HG03280 (cell line): Measurements from ENCODE around the gene RSBN1.
"Not testable (repeated sequence)": the region's sequence is repeated elsewhere in the genome, so short reads cannot be mapped to it uniquely, and the experiment has no call there.

Experiments used
- ATAC-seq: cut with Tn5 transposase; IDR thresholded peaks from one replicate; pipeline ENCODE4 v1.9.1; 2021; ENCODE audit warnings: mild to moderate bottlenecking, moderate library complexity; ENCODE audit not compliant: unreplicated experiment

The RSBN1 gene

GRCh38 chr1:113783254-113784103 is 28.8 kb downstream of the RSBN1 start:
- ATAC-seq: no peak

- no peak for ATAC-seq
These were observed 29.9 kb downstream of the RSBN1 start for GRCh38 chr1:113782406-113782805.

- ATAC-seq: no peak
These were observed 31.7 kb downstream of the RSBN1 start for GRCh38 chr1:113780374-113781146.

GRCh38 chr1:113779542-113779941 is 32.7 kb downstream of the RSBN1 start:
- ATAC-seq: no peak

GRCh38 chr1:113777561-113777960 is 34.7 kb downstream of the RSBN1 start:
- no peak for ATAC-seq

- ATAC-seq: no peak
These were observed 42.2 kb downstream of the RSBN1 start for GRCh38 chr1:113770031-113770430.

- ATAC-seq: no peak
These were observed 42.7 kb downstream of the RSBN1 start for GRCh38 chr1:113769601-113769970.

- no peak for ATAC-seq
These were observed 43.2 kb downstream of the RSBN1 start for GRCh38 chr1:113768916-113769600.

GRCh38 chr1:113765306-113766230 is 46.7 kb downstream of the RSBN1 start:
- no peak for ATAC-seq

GRCh38 chr1:113763661-113764060 is 48.6 kb downstream of the RSBN1 start:
- ATAC-seq: no peak

- no peak for ATAC-seq
These were observed 50.3 kb downstream of the RSBN1 start for GRCh38 chr1:113761937-113762336.

- ATAC-seq: no peak
These were observed 51.9 kb downstream of the RSBN1 start for GRCh38 chr1:113760102-113761080.

- peak; percentile 76 for ATAC-seq
These were observed 52.8 kb downstream of the RSBN1 start, which contains the start of gene PHTF1 for GRCh38 chr1:113759333-113760101. Gene PHTF1 (minus strand): TSS chr1:113759486. CDS start chr1:113758703, 783 bp downstream.

GRCh38 chr1:113758631-113759332 is 53.5 kb downstream of the RSBN1 start:
- peak; percentile 69 for ATAC-seq

GRCh38 chr1:113756461-113756860 is 55.8 kb downstream of the RSBN1 start:
- no peak for ATAC-seq

GRCh38 chr1:113753333-113753732 is 58.9 kb downstream of the RSBN1 start:
- ATAC-seq: not testable (repeated sequence)

GRCh38 chr1:113751516-113751915 is 60.8 kb downstream of the RSBN1 start:
- no peak for ATAC-seq

GRCh38 chr1:113751114-113751513 is 61.2 kb downstream of the RSBN1 start:
- no peak for ATAC-seq
